PC-3 (cell line): ENCODE data around the gene PIAS2. TPM values are rescaled to one million over a fixed set of nuclear protein-coding genes. Genes with fewer than 3 reads are reported as not detected.
"Not testable (repeated sequence)": the region's sequence is repeated elsewhere in the genome, so short reads cannot be mapped to it uniquely, and the experiment has no call there.

Source experiments
- ATAC-seq: fragments of 200-7000 bp; cut with Tn5 transposase; 2 replicates; pipeline ENCODE4 v1.9.1; 2020; ENCODE audit warnings: mild to moderate bottlenecking, moderate library complexity
- BruUV-seq: library from RNA; stranded (reverse); fragments of 400-500 nt; replicated peaks from 2 replicates; lab custom pipeline; 2021; lab: Mats Ljungman, UMichigan
- CTCF ChIA-PET: fragments of 300-600 bp; sonication (Branson Sonifier 250); formaldehyde crosslinking; loops from one replicate; lab custom pipeline; 2022; ENCODE audit warnings: antibody characterized with exemption; lab: Charles Lee
- POLR2A ChIA-PET: fragments of 300-600 bp; sonication (Branson Sonifier 250); formaldehyde crosslinking; loops from one replicate; lab custom pipeline; 2022; ENCODE audit warnings: antibody characterized with exemption; ENCODE audit not compliant: unreplicated experiment; lab: Charles Lee
- DNase-seq: peaks from one replicate; pipeline ENCODE4 v3.0.0-alpha.2; 2015
- H2AFZ ChIP-seq: fragments of 300-600 bp; sonication (generic); 2 replicates; pipeline ENCODE4 v1.6.0; 2016; ENCODE audit warnings: antibody characterized with exemption, low read length
- H3F3A ChIP-seq: fragments of 300-600 bp; sonication (generic); one replicate; pipeline ENCODE4 v1.6.0; 2017; ENCODE audit warnings: antibody characterized with exemption, low read length, control low read depth, mild to moderate bottlenecking; ENCODE audit not compliant: unreplicated experiment
- H3K27ac ChIP-seq: fragments of 300-600 bp; sonication (generic); 2 replicates; pipeline ENCODE4 v1.5.1; 2016; ENCODE audit warnings: mild to moderate bottlenecking, low read length
- H3K27me3 ChIP-seq: fragments of 300-600 bp; sonication (generic); 2 replicates; pipeline ENCODE4 v1.6.1; 2016; ENCODE audit warnings: low read length, mixed read lengths
- H3K36me3 ChIP-seq: fragments of 300-600 bp; sonication (generic); 2 replicates; pipeline ENCODE4 v1.6.1; 2016; ENCODE audit warnings: low read depth, mixed run types, low read length, mixed read lengths
- H3K4me1 ChIP-seq: fragments of 300-600 bp; sonication (generic); 2 replicates; pipeline ENCODE4 v1.5.1; 2016; ENCODE audit warnings: low read length; ENCODE audit not compliant: insufficient read depth
- H3K4me2 ChIP-seq: fragments of 300-600 bp; sonication (generic); 2 replicates; pipeline ENCODE4 v1.6.0; 2016; ENCODE audit warnings: low read length
- H3K4me3 ChIP-seq: fragments of 300-600 bp; sonication (generic); 2 replicates; pipeline ENCODE4 v1.5.1; 2016; ENCODE audit warnings: mild to moderate bottlenecking, low read length, mixed read lengths
- H3K79me2 ChIP-seq: fragments of 300-600 bp; sonication (generic); 2 replicates; pipeline ENCODE4 v1.6.1; 2017; ENCODE audit warnings: low read length, mixed read lengths
- H3K9ac ChIP-seq: fragments of 300-600 bp; sonication (generic); 2 replicates; pipeline ENCODE4 v1.6.0; 2016; ENCODE audit warnings: mild to moderate bottlenecking, low read length
- H3K9me2 ChIP-seq: fragments of 300-600 bp; sonication (generic); replicated peaks from 2 replicates; pipeline ENCODE4 v1.6.1; 2016; ENCODE audit warnings: mixed run types, low read length, mixed read lengths
- H3K9me3 ChIP-seq: fragments of 300-600 bp; sonication (generic); 2 replicates; pipeline ENCODE4 v1.6.1; 2016; ENCODE audit warnings: low read length, mixed read lengths
- H4K20me1 ChIP-seq: fragments of 300-600 bp; sonication (generic); 2 replicates; pipeline ENCODE4 v1.6.1; 2016; ENCODE audit warnings: low read length, mixed read lengths
- EZH2 ChIP-seq: fragments of 300-600 bp; sonication (generic); IDR thresholded peaks from one replicate; pipeline ENCODE4 v1.6.1; 2017; ENCODE audit warnings: antibody characterized with exemption, mild to moderate bottlenecking, low read length; ENCODE audit not compliant: unreplicated experiment
- EZH2phosphoT487 ChIP-seq: fragments of 300-600 bp; sonication (generic); IDR thresholded peaks from 2 replicates; pipeline ENCODE4 v1.6.1; 2018; ENCODE audit warnings: mild to moderate bottlenecking, antibody characterized with exemption, low read length, borderline replicate concordance
- intact Hi-C: fragments of 100-400 bp; cut with micrococcal nuclease; formaldehyde crosslinking; loops from 2 replicates; pipeline ENCODE4 v1.9.0; 2023
- total RNA-seq: library from RNA; depleted of rRNA; stranded (reverse); fragments of >200 nt; gene quantifications from 2 replicates; pipeline ENCODE4 v1.2.3, GENCODE V29; 2014
- TF ChIP-seq, protein P1 (sequence below): fragments of 300-600 bp; sonication (generic); conservative IDR thresholded peaks from 2 replicates; pipeline ENCODE4 v1.5.1; 2017; ENCODE audit warnings: antibody characterized with exemption, low read depth, mild to moderate bottlenecking, low read length

The PIAS2 gene
- total RNA-seq, 1 experiment from 2014 or later: 13.5 TPM

DNA sequence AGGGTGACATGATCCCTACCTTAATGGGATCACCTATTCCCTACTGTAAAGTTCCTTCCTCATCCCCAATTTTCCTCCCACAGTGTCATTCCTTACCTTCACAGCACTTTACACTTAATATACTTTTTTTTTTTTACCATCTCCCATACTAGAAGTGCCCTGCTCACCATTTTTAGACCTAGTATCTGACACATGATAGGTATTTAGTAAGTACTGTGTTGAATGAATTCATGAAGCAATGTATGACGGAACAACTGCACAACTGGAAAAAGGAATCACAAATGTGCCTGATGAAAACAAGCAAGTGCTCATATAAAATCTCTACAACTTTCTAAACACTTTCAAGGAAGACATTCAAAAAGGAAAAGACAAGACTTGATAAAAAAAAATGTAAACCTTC is 83.4 kb downstream of the PIAS2 start:
- Histone ChIP-seq H3K9me3 (no peaks in the 10 kb centered on the region), H3K4me3 (no peak overlapping the region), H3K4me1 (no peaks in the 10 kb centered on the region), H3K79me2 (no peaks in the 10 kb centered on the region), H3F3A (no peaks in the 10 kb centered on the region), H3K27me3 (no peaks in the 10 kb centered on the region), H4K20me1 (no peaks in the 10 kb centered on the region), H2AFZ (no peak overlapping the region), H3K9ac (no peak overlapping the region), H3K27ac (no peak overlapping the region), H3K9me2 (no peaks in the 10 kb centered on the region), H3K36me3 (no peaks in the 10 kb centered on the region), H3K4me2 (no peak overlapping the region)
- no TSS peak for BruUV-seq
- CTCF ChIA-PET: no interaction called here
- TF ChIP-seq, protein P1, sequence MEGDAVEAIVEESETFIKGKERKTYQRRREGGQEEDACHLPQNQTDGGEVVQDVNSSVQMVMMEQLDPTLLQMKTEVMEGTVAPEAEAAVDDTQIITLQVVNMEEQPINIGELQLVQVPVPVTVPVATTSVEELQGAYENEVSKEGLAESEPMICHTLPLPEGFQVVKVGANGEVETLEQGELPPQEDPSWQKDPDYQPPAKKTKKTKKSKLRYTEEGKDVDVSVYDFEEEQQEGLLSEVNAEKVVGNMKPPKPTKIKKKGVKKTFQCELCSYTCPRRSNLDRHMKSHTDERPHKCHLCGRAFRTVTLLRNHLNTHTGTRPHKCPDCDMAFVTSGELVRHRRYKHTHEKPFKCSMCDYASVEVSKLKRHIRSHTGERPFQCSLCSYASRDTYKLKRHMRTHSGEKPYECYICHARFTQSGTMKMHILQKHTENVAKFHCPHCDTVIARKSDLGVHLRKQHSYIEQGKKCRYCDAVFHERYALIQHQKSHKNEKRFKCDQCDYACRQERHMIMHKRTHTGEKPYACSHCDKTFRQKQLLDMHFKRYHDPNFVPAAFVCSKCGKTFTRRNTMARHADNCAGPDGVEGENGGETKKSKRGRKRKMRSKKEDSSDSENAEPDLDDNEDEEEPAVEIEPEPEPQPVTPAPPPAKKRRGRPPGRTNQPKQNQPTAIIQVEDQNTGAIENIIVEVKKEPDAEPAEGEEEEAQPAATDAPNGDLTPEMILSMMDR: no peak
- TF ChIP-seq EZH2phosphoT487 (no peak), EZH2 (no peak)
- POLR2A ChIA-PET: no interaction called here
- no peak for ATAC-seq
- DNase-seq: no peak
- intact Hi-C loops: no loop called here

DNA sequence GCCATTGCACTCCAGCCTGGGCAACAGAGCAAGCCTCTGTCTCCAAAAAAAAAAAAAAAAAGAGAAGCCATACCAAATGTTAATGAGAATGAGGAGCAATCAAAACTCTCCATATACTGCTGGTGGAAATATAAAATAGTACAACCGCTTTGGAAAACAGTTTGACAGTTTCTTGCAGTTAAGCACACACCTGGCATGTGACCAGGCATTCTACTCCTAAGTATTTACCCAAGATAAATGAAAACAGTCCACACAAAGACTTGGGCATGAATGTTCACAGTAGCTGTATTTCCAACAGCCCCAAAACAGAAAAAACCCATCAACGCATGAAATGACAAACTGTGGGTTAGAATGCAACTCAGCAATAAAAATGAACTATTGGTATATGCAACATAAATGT is 84.5 kb downstream of the PIAS2 start:
- no peaks in the 10 kb centered on the region for H3K36me3 ChIP-seq
- H3F3A ChIP-seq: no peaks in the 10 kb centered on the region
- H2AFZ ChIP-seq: no peak overlapping the region
- DNase-seq (no peak), ATAC-seq (no peak)
- no peak overlapping the region for H3K4me2 ChIP-seq
- no peaks in the 10 kb centered on the region for H3K9me3 ChIP-seq
- H3K27me3 ChIP-seq: no peaks in the 10 kb centered on the region
- no peaks in the 10 kb centered on the region for H4K20me1 ChIP-seq
- H3K79me2 ChIP-seq: no peaks in the 10 kb centered on the region
- CTCF ChIA-PET: no interaction called here
- no peak overlapping the region for H3K4me3 ChIP-seq
- intact Hi-C loops: no loop called here
- TF ChIP-seq, protein P1: no peak
- no peak for TF ChIP-seq EZH2
- no peak for TF ChIP-seq EZH2phosphoT487
- BruUV-seq: no TSS peak
- H3K9me2 ChIP-seq: no peaks in the 10 kb centered on the region
- H3K27ac ChIP-seq: no peak overlapping the region
- H3K4me1 ChIP-seq: no peaks in the 10 kb centered on the region
- POLR2A ChIA-PET: no interaction called here
- H3K9ac ChIP-seq: no peak overlapping the region

DNA sequence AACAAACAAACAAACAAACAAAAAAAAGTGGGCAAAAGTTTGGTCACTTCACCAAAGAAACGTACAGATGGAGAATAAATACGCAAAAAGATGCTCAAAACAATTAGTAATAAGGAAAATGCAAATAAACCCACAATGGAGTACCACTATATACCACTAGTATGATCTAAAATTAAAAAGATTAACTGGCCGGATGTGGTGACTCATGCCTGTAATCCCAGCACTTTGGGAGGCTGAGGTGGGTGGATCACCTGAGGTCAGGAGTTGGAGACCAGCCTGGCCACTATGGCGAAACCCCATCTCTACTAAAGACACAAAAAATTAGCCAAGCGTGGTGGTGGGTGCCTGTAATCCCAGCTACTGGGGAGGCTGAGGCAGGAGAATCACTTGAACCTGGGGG is 84.9 kb downstream of the PIAS2 start:
- H3K4me1 ChIP-seq, H3F3A ChIP-seq, H3K27me3 ChIP-seq, intact Hi-C loops, H4K20me1 ChIP-seq, BruUV-seq, H3K4me3 ChIP-seq, H3K9me3 ChIP-seq, ATAC-seq, H3K9ac ChIP-seq, H3K9me2 ChIP-seq, CTCF ChIA-PET, H3K27ac ChIP-seq, H2AFZ ChIP-seq, H3K4me2 ChIP-seq, H3K79me2 ChIP-seq, POLR2A ChIA-PET, H3K36me3 ChIP-seq, DNase-seq: not testable (repeated sequence)
